GM10847 (cell line): ENCODE data around the gene CDK8.

Experiments used
- POLR2A ChIP-seq: IDR thresholded peaks from 2 replicates; pipeline ENCODE4 v1.6.1; 2011; ENCODE audit not compliant: insufficient read length; ENCODE audit errors: extremely low read depth

CDK8 gene

DNA sequence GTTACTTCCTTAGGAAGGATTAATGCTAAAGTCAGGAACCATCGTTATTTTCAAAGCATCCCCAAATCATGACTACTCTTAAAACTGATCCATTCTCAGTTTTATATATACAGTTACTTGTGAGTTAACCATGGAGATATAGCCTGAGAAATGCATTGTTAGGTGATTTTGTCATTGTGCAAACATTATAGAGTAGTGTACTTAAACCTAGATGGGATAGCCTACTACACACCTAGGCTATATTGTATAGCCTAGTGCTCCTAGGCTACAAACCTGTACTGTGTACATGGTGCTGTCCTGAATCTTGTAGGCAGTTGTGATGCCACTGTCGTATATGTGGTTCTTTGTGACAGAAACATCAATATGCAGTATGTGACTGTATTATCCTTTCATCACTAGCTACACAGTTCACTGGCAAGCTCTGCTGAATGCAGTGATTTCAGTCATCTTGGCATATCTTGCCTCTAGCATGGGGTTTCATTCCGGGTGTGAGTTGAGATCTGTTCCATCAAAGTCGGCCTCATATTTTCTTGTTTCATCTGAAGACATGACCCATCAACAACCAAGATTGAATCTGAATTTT lies 45.3 kb downstream of the CDK8 start:
- TF ChIP-seq POLR2A, result no peak

DNA sequence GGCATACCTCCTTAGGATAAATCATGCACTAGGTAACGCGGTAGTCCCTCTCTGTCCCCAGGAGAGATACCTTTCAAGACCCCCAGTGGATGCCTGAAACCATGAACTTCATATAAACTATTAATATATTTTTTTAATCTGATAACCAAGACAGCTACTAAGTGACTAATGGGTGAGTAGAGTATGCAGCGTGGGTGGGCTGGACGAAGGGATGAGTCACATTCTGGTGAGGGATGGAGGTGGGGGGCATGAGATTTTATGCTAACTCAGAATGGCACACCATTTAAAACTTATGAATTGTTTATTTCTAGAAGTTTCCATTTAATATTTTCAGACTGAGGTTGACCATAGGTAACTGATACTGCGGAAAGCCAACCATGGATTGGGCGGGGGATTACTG lies 46.2 kb downstream of the CDK8 start:
- no peak for TF ChIP-seq POLR2A

GRCh38 chr13:26305676-26306075 lies 51.7 kb downstream of the CDK8 start:
- TF ChIP-seq POLR2A, result no peak

GRCh38 chr13:26307701-26308100 lies 53.8 kb downstream of the CDK8 start:
- TF ChIP-seq POLR2A, result no peak

GRCh38 chr13:26308250-26308649 lies 54.3 kb downstream of the CDK8 start:
- TF ChIP-seq POLR2A, result no peak

DNA sequence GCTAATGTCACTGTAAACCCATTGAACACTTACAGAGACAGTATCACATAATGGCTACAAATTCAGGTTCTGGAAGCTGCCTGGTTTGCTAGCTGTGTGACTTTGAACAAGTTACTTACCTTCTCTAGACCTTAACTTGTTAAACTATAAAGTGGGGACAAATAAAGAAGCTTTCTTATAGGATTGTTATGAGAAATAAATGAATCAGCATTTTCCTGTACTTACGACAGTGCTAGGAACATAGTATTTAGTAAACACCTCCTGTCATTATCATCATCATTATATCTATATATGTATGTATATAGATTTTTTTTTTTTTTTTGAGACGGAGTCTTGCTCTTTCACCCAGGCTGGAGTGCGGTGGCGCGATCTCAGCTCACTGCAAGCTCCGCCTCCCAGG lies 54.9 kb downstream of the CDK8 start:
- no peak for TF ChIP-seq POLR2A

GRCh38 chr13:26310003-26310402 lies 56.1 kb downstream of the CDK8 start:
- TF ChIP-seq POLR2A, result no peak

GRCh38 chr13:26310470-26310869 lies 56.5 kb downstream of the CDK8 start:
- no peak for TF ChIP-seq POLR2A

DNA sequence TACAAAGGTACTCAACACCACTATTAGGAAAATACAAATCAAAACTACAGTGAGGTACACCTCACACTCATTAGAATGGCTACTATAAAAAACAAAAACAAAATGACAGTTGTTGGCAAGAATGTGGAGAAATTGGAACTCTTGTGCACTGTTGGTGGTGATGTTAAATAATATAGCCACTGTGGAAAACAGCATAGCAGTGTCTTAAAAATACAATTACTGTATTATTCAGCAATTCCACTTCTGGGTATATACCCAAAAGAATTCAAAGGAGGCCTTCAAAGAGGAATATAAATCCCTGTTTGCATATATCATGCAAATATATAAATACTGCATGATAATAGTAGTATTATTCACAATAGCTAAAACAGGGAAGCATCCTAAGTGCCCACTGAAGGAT lies 66.8 kb downstream of the CDK8 start:
- TF ChIP-seq POLR2A, result no peak

DNA sequence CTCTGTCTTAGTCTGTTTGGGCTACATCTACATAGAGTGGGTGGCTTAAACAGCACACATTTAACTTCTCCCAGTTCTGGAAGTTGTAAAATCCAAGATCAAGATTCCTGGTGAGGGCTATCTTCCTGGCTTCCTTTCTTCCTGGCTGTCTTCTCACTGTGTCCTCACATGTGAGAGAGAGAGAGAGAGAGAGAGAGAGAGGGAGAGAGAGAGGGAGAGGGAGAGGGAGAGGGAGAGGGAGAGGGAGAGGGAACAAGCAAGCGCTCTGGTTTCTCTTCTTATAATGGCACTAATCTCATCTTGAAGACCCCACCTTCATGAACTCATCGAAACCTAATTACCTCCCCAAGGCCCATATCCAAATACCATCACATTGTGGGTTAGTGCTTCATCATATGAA lies 69.2 kb downstream of the CDK8 start:
- no peak for TF ChIP-seq POLR2A

- no peak for TF ChIP-seq POLR2A
Observed at GRCh38 chr13:26323764-26324163, 69.8 kb downstream of the CDK8 start.

DNA sequence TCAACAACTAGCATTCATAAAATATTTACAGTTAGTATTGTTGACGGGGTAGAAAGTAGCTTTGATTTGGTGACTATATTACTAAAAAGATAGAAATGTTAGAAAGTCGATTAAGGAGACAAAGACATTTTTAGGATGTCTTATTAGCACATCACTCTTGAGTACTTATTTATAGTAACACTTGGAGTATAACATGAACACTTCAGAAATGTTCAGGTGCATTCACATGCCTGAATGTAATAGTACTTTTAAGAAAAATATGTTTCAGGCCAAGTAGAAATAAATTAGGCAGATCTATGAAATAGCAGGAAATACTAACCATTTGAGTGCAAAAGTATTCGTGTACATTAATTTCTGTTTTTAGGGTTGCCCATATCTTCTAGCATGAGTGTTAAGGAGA lies 70.4 kb downstream of the CDK8 start:
- TF ChIP-seq POLR2A, result no peak

DNA sequence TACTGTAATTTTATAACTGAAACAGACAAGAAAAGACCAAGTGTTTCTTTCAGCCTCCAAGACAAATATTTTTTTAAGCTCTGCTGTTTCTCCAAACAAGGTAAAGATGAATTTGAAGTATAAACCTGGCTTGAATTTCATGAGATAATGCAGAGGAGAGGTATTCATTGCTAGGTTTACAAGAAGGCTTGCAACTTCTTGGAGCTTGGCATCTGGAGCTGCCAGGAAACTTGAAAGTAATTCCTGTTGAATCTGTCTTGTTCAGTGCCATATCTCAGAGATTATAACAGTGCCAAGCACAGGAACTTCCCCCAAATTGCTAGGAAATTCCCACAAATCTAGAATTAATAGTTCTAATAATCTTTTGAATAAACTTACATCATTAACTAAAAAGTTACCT lies 70.9 kb downstream of the CDK8 start:
- no peak for TF ChIP-seq POLR2A

- TF ChIP-seq POLR2A, result no peak
Observed at GRCh38 chr13:26325876-26326275, 71.9 kb downstream of the CDK8 start.

- TF ChIP-seq POLR2A, result no peak
Observed at GRCh38 chr13:26326562-26326961, 72.6 kb downstream of the CDK8 start.

DNA sequence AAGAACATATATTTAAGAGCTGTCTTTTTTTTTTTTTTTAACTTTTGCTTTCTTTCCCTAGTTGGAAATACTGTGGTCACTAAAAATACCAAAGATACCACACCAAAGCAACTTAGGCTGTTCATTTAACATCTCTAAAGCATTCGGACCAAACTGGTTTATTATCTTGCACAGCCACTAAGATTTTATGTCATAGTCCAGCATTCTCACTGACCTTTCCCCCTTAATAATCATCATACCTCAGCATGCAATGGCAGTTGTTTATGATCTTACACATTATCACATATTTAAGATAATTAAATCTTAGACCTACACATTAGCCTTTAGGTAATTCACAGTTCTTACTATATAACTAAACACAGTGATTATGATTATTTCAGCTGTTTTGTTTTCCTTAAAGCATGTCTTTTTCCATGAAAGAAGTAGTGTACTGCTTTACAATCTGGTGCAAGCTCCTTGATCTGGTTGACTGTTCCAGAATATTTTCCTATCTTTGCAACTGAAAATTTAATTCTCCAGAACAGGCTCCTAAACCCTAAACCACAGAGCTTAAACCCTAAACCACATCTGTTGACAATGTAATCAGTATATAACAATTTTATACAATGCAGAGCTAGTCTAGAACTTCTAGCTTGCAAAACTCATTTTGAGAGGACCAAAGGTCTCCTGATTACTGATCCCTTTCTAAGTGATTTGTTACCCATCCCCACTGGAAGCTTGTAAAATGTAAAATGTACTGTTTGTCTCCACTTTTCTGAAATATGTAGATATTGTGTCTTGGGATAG lies 74.2 kb downstream of the CDK8 start:
- no peak for TF ChIP-seq POLR2A

GRCh38 chr13:26335158-26335557 lies 81.2 kb downstream of the CDK8 start:
- no peak for TF ChIP-seq POLR2A

GRCh38 chr13:26340807-26341206 lies 86.9 kb downstream of the CDK8 start:
- TF ChIP-seq POLR2A, result no peak

GRCh38 chr13:26342898-26343297 lies 89.0 kb downstream of the CDK8 start:
- TF ChIP-seq POLR2A, result no peak
